ENCODE results near the gene AGA. TPM values are rescaled to one million over a fixed set of nuclear protein-coding genes. Genes with fewer than 3 reads are reported as not detected.

Gene AGA
- total and polyA plus RNA-seq, 2 of the 4 experiments (the other 2 are of a cell fraction), result 26.3 to 38.5 TPM

- BruUV-seq (replicated peaks), result no TSS peak
- no peak overlapping the region for H2BK20ac ChIP-seq (ENCODE audit: low read depth, low read length)
- POLR2A ChIA-PET (ENCODE audit: unreplicated experiment), result no interaction called here
- H4K20me1 ChIP-seq (ENCODE audit: insufficient read depth, low read length), result no peaks in the 10 kb centered on the region
- in situ Hi-C loops (cut with MboI; ENCODE audit: low sequenced_read_pairs) (no loop called here), dilution Hi-C loops (cut with HindIII; ENCODE audit: low sequenced_read_pairs, unreplicated experiment) (no loop called here), intact Hi-C loops (cut with micrococcal nuclease) (no loop called here)
- H3K9ac ChIP-seq (ENCODE audit: low read depth, low read length), result no peak overlapping the region
- H3K56ac ChIP-seq (ENCODE audit: extremely low read depth, insufficient read depth, low read length), result no peak overlapping the region
- no peak overlapping the region for H3K23ac ChIP-seq (ENCODE audit: low read depth, low read length)
- no peaks in the 10 kb centered on the region for H3K9me1 ChIP-seq (ENCODE audit: insufficient read depth, low read length)
- no CpG with 5 or more reads among the region's 3 CpGs for WGBS, 2 experiments (ENCODE audit: extremely low coverage in 2 of 2, insufficient read length in 1 of 2)
- no peak overlapping the region for H2BK5ac ChIP-seq (ENCODE audit: low read depth, low read length, poor library complexity, severe bottlenecking)
- CTCF ChIA-PET, result interaction anchor here (0.6 kb wide), 1 partner anchor 1296 kb away, joined by 5 read pairs; no protein-coding TSS in a partner anchor
- no peaks in the 10 kb centered on the region for H3K27me3 ChIP-seq (ENCODE audit: control insufficient read depth, insufficient read depth, low read length)
- no peak for ATAC-seq (ENCODE audit: low read depth)
- TF ChIP-seq SMC3 (IDR thresholded peaks at IDR 0.05; ENCODE audit: low read depth, low read length) (no peak), RAD21 (IDR thresholded peaks at IDR 0.05; ENCODE audit: low read length) (no peak), FOS (IDR thresholded peaks at IDR 0.05; ENCODE audit: low read depth, low read length) (no peak), RCOR1 (IDR thresholded peaks at IDR 0.05; ENCODE audit: insufficient replicate concordance, low read length) (no peak), MAZ (IDR thresholded peaks at IDR 0.05; ENCODE audit: borderline replicate concordance, low read depth, low read length) (no peak), RFX5 (IDR thresholded peaks at IDR 0.05; ENCODE audit: low read depth, low read length) (no peak), CTCF (conservative IDR thresholded peaks at IDR 0.05; ENCODE audit: low read depth, low read length) (no peak), BHLHE40 (IDR thresholded peaks at IDR 0.05; ENCODE audit: low read depth, low read length) (no peak), MAFK (IDR thresholded peaks at IDR 0.05; ENCODE audit: low read depth, low read length) (no peak), USF2 (IDR thresholded peaks at IDR 0.05; ENCODE audit: low read depth, low read length) (no peak)
- H3K14ac ChIP-seq (replicated peaks; ENCODE audit: low read depth, low read length), result no peak overlapping the region
- no peak for DNase-seq
- no peak overlapping the region for H4K91ac ChIP-seq (ENCODE audit: insufficient read depth, low read depth, low read length)
- H3K4me1 ChIP-seq (ENCODE audit: control insufficient read depth, insufficient read depth, low read length), result no peaks in the 10 kb centered on the region
- no peak overlapping the region for H4K5ac ChIP-seq (ENCODE audit: low read depth, low read length)
- H2BK15ac ChIP-seq (ENCODE audit: low read depth, low read length), result no peak overlapping the region
- H3K4me3 ChIP-seq (ENCODE audit: insufficient read depth, low read depth, low read length), result no peak overlapping the region
- no peaks in the 10 kb centered on the region for H3K9me3 ChIP-seq (ENCODE audit: control insufficient read depth, insufficient read depth, low read length)
- no peak overlapping the region for H2AFZ ChIP-seq (replicated peaks; ENCODE audit: low read length, poor library complexity)
- H3K36me3 ChIP-seq (ENCODE audit: control insufficient read depth, insufficient read depth, low read length), result no peaks in the 10 kb centered on the region
- H3K4ac ChIP-seq (ENCODE audit: low read depth, low read length), result no peak overlapping the region
- H3K27ac ChIP-seq (ENCODE audit: insufficient read depth, low read length), result no peak overlapping the region
- no peak overlapping the region for H2AK9ac ChIP-seq (replicated peaks; ENCODE audit: low read depth, low read length, poor library complexity)
- H4K8ac ChIP-seq (ENCODE audit: low read depth in 2 of 2, low read length in 2 of 2), result no peak overlapping the region
- H3K79me1 ChIP-seq (ENCODE audit: low read depth in 1 of 2, low read length in 2 of 2), result no peaks in the 10 kb centered on the region
- H2BK120ac ChIP-seq (ENCODE audit: low read depth, low read length), result no peak overlapping the region
- no peak overlapping the region for H3K4me2 ChIP-seq (ENCODE audit: low read depth, low read length)
- no peak overlapping the region for H2AK5ac ChIP-seq (ENCODE audit: low read depth, low read length)
- no peak overlapping the region for H3K18ac ChIP-seq (ENCODE audit: low read depth, low read length)
These were observed 37.9 kb downstream of the AGA start for GRCh38 chr4:177404342-177404741.
